ENCODE data around the gene ZNF83. TPM values are rescaled to one million over a fixed set of nuclear protein-coding genes. Genes with fewer than 3 reads are reported as not detected.

Gene ZNF83
- total and polyA plus RNA-seq, 2 of the 4 experiments (the other 2 are of a cell fraction) = 32.9 to 36.9 TPM

- peak; percentile 99 for ATAC-seq (ENCODE audit: low read depth)
- H2AK9ac ChIP-seq (replicated peaks; ENCODE audit: low read depth, low read length, poor library complexity) = peak within 1 kb of the TSS; percentile 98
- H3K4me2 ChIP-seq (ENCODE audit: low read depth, low read length) = peak within 1 kb of the TSS; percentile 86
- H3K36me3 ChIP-seq (ENCODE audit: control insufficient read depth, insufficient read depth, low read length) = peaks cover 15% of the 10 kb centered on the region
- peak within 1 kb of the TSS; percentile 94 for H3K27ac ChIP-seq (ENCODE audit: insufficient read depth, low read length)
- peak within 1 kb of the TSS; percentile 90 for H3K18ac ChIP-seq (ENCODE audit: low read depth, low read length)
- dilution Hi-C loops (cut with HindIII; ENCODE audit: low sequenced_read_pairs, unreplicated experiment) = no loop called here
- peak; percentile 90 for TF ChIP-seq POLR2A (IDR thresholded peaks at IDR 0.05; ENCODE audit: low read depth, low read length)
- TF ChIP-seq NFE2L2 (IDR thresholded peaks at IDR 0.05; ENCODE audit: low read depth, low read length) = no peak
- no peak for TF ChIP-seq MAFK (IDR thresholded peaks at IDR 0.05; ENCODE audit: low read depth, low read length)
- TF ChIP-seq CTCF (conservative IDR thresholded peaks at IDR 0.05; ENCODE audit: low read depth, low read length) = peak; percentile 20; the same call in 1 of the 2 replicates
- no peak for TF ChIP-seq BHLHE40 (IDR thresholded peaks at IDR 0.05; ENCODE audit: low read depth, low read length)
- no peak for TF ChIP-seq CEBPB (IDR thresholded peaks at IDR 0.05; ENCODE audit: low read depth, low read length)
- TF ChIP-seq ELK1 (IDR thresholded peaks at IDR 0.05; ENCODE audit: borderline replicate concordance, low read depth, low read length) = peak; percentile 7; the same call in 1 of the 2 replicates
- TF ChIP-seq CHD1 (IDR thresholded peaks at IDR 0.05; ENCODE audit: low read depth, low read length) = no peak
- no peak for TF ChIP-seq SMC3 (IDR thresholded peaks at IDR 0.05; ENCODE audit: low read depth, low read length)
- TF ChIP-seq RFX5 (IDR thresholded peaks at IDR 0.05; ENCODE audit: low read depth, low read length) = no peak
- no peak; the same call in 1 of the 2 replicates for TF ChIP-seq MAZ (IDR thresholded peaks at IDR 0.05; ENCODE audit: borderline replicate concordance, low read depth, low read length)
- TF ChIP-seq, protein P1, sequence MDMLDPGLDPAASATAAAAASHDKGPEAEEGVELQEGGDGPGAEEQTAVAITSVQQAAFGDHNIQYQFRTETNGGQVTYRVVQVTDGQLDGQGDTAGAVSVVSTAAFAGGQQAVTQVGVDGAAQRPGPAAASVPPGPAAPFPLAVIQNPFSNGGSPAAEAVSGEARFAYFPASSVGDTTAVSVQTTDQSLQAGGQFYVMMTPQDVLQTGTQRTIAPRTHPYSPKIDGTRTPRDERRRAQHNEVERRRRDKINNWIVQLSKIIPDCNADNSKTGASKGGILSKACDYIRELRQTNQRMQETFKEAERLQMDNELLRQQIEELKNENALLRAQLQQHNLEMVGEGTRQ (IDR thresholded peaks at IDR 0.05; ENCODE audit: low read depth, low read length) = no peak
- peak; percentile 80 for TF ChIP-seq MXI1 (IDR thresholded peaks at IDR 0.05; ENCODE audit: borderline replicate concordance, low read depth, low read length)
- no peak for TF ChIP-seq FOS (IDR thresholded peaks at IDR 0.05; ENCODE audit: low read depth, low read length)
- H3K79me1 ChIP-seq (ENCODE audit: low read depth in 1 of 2, low read length in 2 of 2) = peaks cover 17 to 24% of the 10 kb centered on the region in 2 experiments
- POLR2A ChIA-PET (ENCODE audit: unreplicated experiment) = no interaction called here
- H3K56ac ChIP-seq (ENCODE audit: extremely low read depth, insufficient read depth, low read length) = peak within 1 kb of the TSS; percentile 88
- peak within 1 kb of the TSS; percentile 91 for H2AFZ ChIP-seq (replicated peaks; ENCODE audit: low read length, poor library complexity)
- H3K9me1 ChIP-seq (ENCODE audit: insufficient read depth, low read length) = no peaks in the 10 kb centered on the region
- no peaks in the 10 kb centered on the region for H4K20me1 ChIP-seq (ENCODE audit: insufficient read depth, low read length)
- H2BK5ac ChIP-seq (ENCODE audit: low read depth, low read length, poor library complexity, severe bottlenecking) = peak within 1 kb of the TSS; percentile 93
- in situ Hi-C loops (cut with MboI; ENCODE audit: low sequenced_read_pairs) = no loop called here
- DNase-seq = peak; percentile 88
- H3K4me3 ChIP-seq (ENCODE audit: insufficient read depth, low read depth, low read length) = peak within 1 kb of the TSS; percentile 78
- H3K9me3 ChIP-seq (ENCODE audit: control insufficient read depth, insufficient read depth, low read length) = peaks cover 5% of the 10 kb centered on the region; the same call in 1 of the 2 replicates
- H3K27me3 ChIP-seq (ENCODE audit: control insufficient read depth, insufficient read depth, low read length) = no peaks in the 10 kb centered on the region
- H3K4me1 ChIP-seq (ENCODE audit: control insufficient read depth, insufficient read depth, low read length) = no peaks in the 10 kb centered on the region
- H3K4ac ChIP-seq (ENCODE audit: low read depth, low read length) = peak within 1 kb of the TSS; percentile 85
- H3K23ac ChIP-seq (ENCODE audit: low read depth, low read length) = peak within 1 kb of the TSS; percentile 94
- peak within 1 kb of the TSS; percentile 65 to 91 for H4K8ac ChIP-seq (ENCODE audit: low read depth in 2 of 2, low read length in 2 of 2)
- peak within 1 kb of the TSS; percentile 59; the same call in 1 of the 2 replicates for H2BK120ac ChIP-seq (ENCODE audit: low read depth, low read length)
- H2BK20ac ChIP-seq (ENCODE audit: low read depth, low read length) = no peak within 1 kb of the TSS
- BruUV-seq (replicated peaks) = no TSS peak
- H2BK15ac ChIP-seq (ENCODE audit: low read depth, low read length) = peak within 1 kb of the TSS; percentile 61; the same call in 1 of the 3 replicates
- H3K9ac ChIP-seq (ENCODE audit: low read depth, low read length) = peak within 1 kb of the TSS; percentile 97
- H4K91ac ChIP-seq (ENCODE audit: insufficient read depth, low read depth, low read length) = peak within 1 kb of the TSS; percentile 86
- 2% methylated on average over 28 of the region's 57 CpGs; no CpG with 5 or more reads in 1 of the 2 experiments for WGBS, 2 experiments (ENCODE audit: extremely low coverage in 2 of 2, insufficient read length in 1 of 2)
- peak within 1 kb of the TSS; percentile 80 for H2AK5ac ChIP-seq (ENCODE audit: low read depth, low read length)
- intact Hi-C loops (cut with micrococcal nuclease) = no loop called here
- peak within 1 kb of the TSS; percentile 91 for H3K14ac ChIP-seq (replicated peaks; ENCODE audit: low read depth, low read length)
- H4K5ac ChIP-seq (ENCODE audit: low read depth, low read length) = peak within 1 kb of the TSS; percentile 88
- CTCF ChIA-PET = no interaction called here
Observed at GRCh38 chr19:52570000-52570861, 67.9 kb downstream of the ZNF83 start, which contains the start of gene ZNF701. Gene ZNF701, plus strand, starts transcription at chr19:52570287. Its CDS starts 3,861 bp downstream, at chr19:52574148.
